Adrenal gland (tissue), 12 donors: ENCODE measurements around the gene STXBP2. TPM values are rescaled to one million over a fixed set of nuclear protein-coding genes. Genes with fewer than 3 reads are reported as not detected.

Experiments used
- DNase-seq, 7 donors: peaks; one replicate each; pipeline ENCODE4 v3.0.0-alpha.2; 2019 to 2020
- H3K27ac ChIP-seq, 5 donors: fragments of 200-600 bp; sonication (generic) in 4 of 5; 1 replicate in 3 of 5; 2 replicates in 2 of 5; pipeline versions ENCODE4 v1.5.1 to v1.8.0; 2016 to 2020; ENCODE audit warnings: mild to moderate bottlenecking in 1 of 5
- H3K27me3 ChIP-seq: fragments of 200-600 bp; 2 replicates; pipeline ENCODE4 v1.8.0; 2021
- H3K36me3 ChIP-seq, 2 donors: fragments of 200-600 bp; replicated peaks in 1 of 2; 1 replicate in 1 of 2; 2 replicates in 1 of 2; pipeline versions ENCODE4 v1.5.1 to v1.8.0; 2018 to 2022
- H3K4me1 ChIP-seq, 2 donors: fragments of 200-600 bp; replicated peaks in 1 of 2; 1 replicate in 1 of 2; 2 replicates in 1 of 2; pipeline versions ENCODE4 v1.5.1 to v1.8.0; 2018 to 2021
- H3K4me3 ChIP-seq, 4 donors: fragments of 200-600 bp; sonication (generic) in 3 of 4; one replicate each; pipeline ENCODE4 v1.5.1; 2016 to 2018
- H3K9me3 ChIP-seq, 3 donors: fragments of 200-600 bp; sonication (generic) in 1 of 3; replicated peaks in 1 of 3; 1 replicate in 2 of 3; 2 replicates in 1 of 3; pipeline versions ENCODE4 v1.5.1 to v1.8.0; 2016 to 2021
- POLR2A ChIP-seq, 2 donors: fragments of 450-650 bp; IDR thresholded peaks; one replicate each; pipeline ENCODE4 v1.6.1; 2017; ENCODE audit warnings: antibody characterized with exemption in 2 of 2, mild to moderate bottlenecking in 2 of 2, moderate library complexity in 1 of 2
- WGBS, 4 donors: extraction: QIAGEN DNeasy Blood & Tissue Kit in 2 of 4; methylation state at CpG; one replicate each; pipeline versions ENCODE4 v1.1.5 to v1.1.7; 2013 to 2017; 5-methylcytosine and 5-hydroxymethylcytosine counted together
- intact Hi-C, 2 donors: fragments of 100-400 bp; cut with DNase I; formaldehyde crosslinking; loops; one replicate each; pipeline versions ENCODE4 v1.14.1 to v1.15.0; 2022 to 2023
- polyA plus RNA-seq, 3 donors: library from polyadenylated mRNA; stranded (reverse); fragments of 200-250 nt in 2 of 3; fragments of 350-450 nt in 1 of 3; fragmentation: Illumina TruSeq in 1 of 3; extraction: RNeasy Lipid Tissue Mini Kit (QIAGEN cat#74804) in 1 of 3; gene quantifications; one replicate each; pipeline ENCODE4 v1.2.3, GENCODE V29; 2013 to 2014
- total RNA-seq, 9 donors: library from RNA; depleted of rRNA in 4 of 9; stranded (reverse); fragments of >200 nt in 4 of 9; fragments of 120-200 nt in 1 of 9; fragmentation: NEBNext Ultra II Directional in 1 of 9; extraction: Animal tissue kit (Norgen Biotek cat#: 25700) in 1 of 9; gene quantifications; one replicate each; pipeline versions ENCODE4 v1.1.0 to v1.2.4, GENCODE V29; 2013 to 2023
- TF ChIP-seq, protein P1 (sequence below), 6 experiments: fragments of 450-650 bp in 4 of 6; fragments of 200-600 bp in 2 of 6; sonication (generic) in 1 of 6; IDR thresholded peaks; 1 replicate in 5 of 6; 2 replicates in 1 of 6; pipeline versions ENCODE4 v1.5.1 to v1.8.0; 2016 to 2021; ENCODE audit warnings: antibody characterized with exemption in 6 of 6, mild to moderate bottlenecking in 2 of 6, moderate library complexity in 1 of 6
- donor health status: healthy with polysubstance abuse.
- donor health status: Bipolar disorder and iron deficiency.
- donor health status: DM: yes; HTN: yes; CAD: no.
- donor health status: DM: no; HTN: no; CAD: no.
- donor health status: DM: no; HTN: no; CAD: no.
- donor health status: DM: yes; HTN: yes; CAD: no.

Gene STXBP2
- total and polyA plus RNA-seq, 12 donors: 12.2 to 121 (median 40.3) TPM

DNA sequence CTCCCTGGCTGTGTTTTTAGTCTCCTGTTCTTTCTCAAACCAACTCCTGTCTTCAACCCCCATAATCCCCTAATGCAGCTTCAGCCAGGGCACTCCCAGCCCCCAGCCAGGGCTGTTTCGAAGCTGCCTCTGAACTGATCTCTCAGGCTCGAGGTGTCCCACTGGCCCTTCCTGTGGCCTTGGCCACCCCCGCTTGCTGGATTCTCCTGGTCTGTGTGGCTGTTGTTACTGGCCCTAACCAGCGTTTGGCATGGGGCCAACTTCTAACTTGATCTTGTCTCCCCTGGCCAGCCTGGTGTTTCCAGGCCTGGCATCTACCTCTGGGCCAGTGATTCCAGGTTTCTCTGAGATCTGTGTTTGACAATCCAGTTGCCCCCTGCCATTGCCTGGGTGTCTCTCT is 18.6 kb upstream of the STXBP2 start:
- Histone ChIP-seq H3K27ac (peak overlapping the region in 4 of 5 donors; percentile 46 to 89 (median 84)), H3K36me3 (peaks cover 0 to 39% of the 10 kb centered on the region in 2 donors), H3K9me3 (no peaks in the 10 kb centered on the region), H3K4me1 (peaks cover 9 to 18% of the 10 kb centered on the region in 2 donors), H3K4me3 (no peak overlapping the region), H3K27me3 (no peaks in the 10 kb centered on the region)
- TF ChIP-seq, protein P1, sequence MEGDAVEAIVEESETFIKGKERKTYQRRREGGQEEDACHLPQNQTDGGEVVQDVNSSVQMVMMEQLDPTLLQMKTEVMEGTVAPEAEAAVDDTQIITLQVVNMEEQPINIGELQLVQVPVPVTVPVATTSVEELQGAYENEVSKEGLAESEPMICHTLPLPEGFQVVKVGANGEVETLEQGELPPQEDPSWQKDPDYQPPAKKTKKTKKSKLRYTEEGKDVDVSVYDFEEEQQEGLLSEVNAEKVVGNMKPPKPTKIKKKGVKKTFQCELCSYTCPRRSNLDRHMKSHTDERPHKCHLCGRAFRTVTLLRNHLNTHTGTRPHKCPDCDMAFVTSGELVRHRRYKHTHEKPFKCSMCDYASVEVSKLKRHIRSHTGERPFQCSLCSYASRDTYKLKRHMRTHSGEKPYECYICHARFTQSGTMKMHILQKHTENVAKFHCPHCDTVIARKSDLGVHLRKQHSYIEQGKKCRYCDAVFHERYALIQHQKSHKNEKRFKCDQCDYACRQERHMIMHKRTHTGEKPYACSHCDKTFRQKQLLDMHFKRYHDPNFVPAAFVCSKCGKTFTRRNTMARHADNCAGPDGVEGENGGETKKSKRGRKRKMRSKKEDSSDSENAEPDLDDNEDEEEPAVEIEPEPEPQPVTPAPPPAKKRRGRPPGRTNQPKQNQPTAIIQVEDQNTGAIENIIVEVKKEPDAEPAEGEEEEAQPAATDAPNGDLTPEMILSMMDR (IDR thresholded peaks at IDR 0.05): no peak
- no peak for TF ChIP-seq POLR2A (IDR thresholded peaks at IDR 0.05)
- peak; percentile 49 to 89 (median 85) for DNase-seq
- intact Hi-C loops: no loop called here
- 33 to 50% (median 41%) methylated on average over 4 of the region's 4 CpGs for WGBS, 4 donors

- peaks cover 0 to 45% of the 10 kb centered on the region in 2 donors for H3K36me3 ChIP-seq
Observed at GRCh38 chr19:7618771-7619510, 18.0 kb upstream of the STXBP2 start.

DNA sequence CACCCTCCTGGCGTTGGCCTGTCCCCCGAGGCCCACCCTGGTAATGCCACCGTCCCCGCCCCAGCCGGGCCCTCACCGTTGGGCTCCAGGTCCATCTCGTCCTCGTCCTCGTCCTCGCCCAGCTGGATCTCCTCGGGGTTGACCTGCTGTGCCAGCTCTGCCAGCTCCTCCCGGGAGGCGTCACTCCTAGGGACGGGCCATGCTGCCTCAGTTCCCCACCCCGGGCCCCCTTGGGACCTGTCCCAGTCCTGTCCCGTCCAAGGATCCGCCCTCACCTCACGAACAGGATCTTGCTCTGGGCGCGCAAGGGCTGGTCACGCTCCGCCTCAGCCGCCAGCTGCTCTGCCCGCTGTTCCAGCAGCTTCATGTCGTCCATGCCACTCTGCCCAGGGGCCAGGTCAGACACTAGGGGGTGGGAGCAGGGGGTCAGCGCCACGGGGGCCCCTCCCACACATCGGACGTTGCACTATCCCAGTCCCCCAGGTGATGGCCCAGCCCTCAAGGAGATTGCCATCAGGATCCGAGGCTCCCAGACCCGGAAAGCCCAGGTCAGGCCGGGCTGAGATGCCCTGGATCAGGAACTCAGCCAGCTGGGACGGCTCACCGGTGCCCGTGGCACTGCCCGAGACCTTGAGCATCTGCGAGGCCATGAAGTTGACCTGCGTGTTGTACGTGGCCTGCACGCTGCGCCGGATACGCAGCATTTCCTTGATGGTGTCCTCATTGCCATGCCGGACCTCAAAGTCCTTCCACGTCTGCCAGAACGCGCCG is 17.1 kb upstream of the STXBP2 start:
- H3K27ac ChIP-seq: peak overlapping the region in 3 of 5 donors; percentile 83 to 89 (median 84)
- H3K36me3 ChIP-seq: peaks cover 0 to 54% of the 10 kb centered on the region in 2 donors
- peaks cover 9 to 18% of the 10 kb centered on the region in 2 donors for H3K4me1 ChIP-seq
- intact Hi-C loops: no loop called here
- H3K4me3 ChIP-seq: no peak overlapping the region
- H3K27me3 ChIP-seq: no peaks in the 10 kb centered on the region
- 82 to 96% (median 88%) methylated on average over 26 to 48 of the region's 48 CpGs for WGBS, 4 donors
- no peaks in the 10 kb centered on the region for H3K9me3 ChIP-seq
- TF ChIP-seq, protein P1 (IDR thresholded peaks at IDR 0.05): no peak
- no peak for TF ChIP-seq POLR2A (IDR thresholded peaks at IDR 0.05)
- DNase-seq: no peak

More at GRCh38 chr19:7618771-7619510, 18.0 kb upstream of the STXBP2 start:
- no peaks in the 10 kb centered on the region for H3K9me3 ChIP-seq
- intact Hi-C loops: no loop called here
- H3K4me3 ChIP-seq: no peak overlapping the region
- peaks cover 9 to 18% of the 10 kb centered on the region in 2 donors for H3K4me1 ChIP-seq
- TF ChIP-seq, protein P1 (IDR thresholded peaks at IDR 0.05): peak in 1 of 6 experiments; percentile 5
- TF ChIP-seq POLR2A (IDR thresholded peaks at IDR 0.05): no peak
- WGBS, 4 donors: 47 to 63% (median 56%) methylated on average over 8 to 21 of the region's 21 CpGs
- DNase-seq: peak; percentile 74 to 90 (median 85)
- no peaks in the 10 kb centered on the region for H3K27me3 ChIP-seq
- peak overlapping the region; percentile 20 to 89 (median 83) for H3K27ac ChIP-seq
